HCT116 (cell line): Measurements from ENCODE around the gene ERAP2. TPM values are rescaled to one million over a fixed set of nuclear protein-coding genes. Genes with fewer than 3 reads are reported as not detected.

Experiments
- ATAC-seq: fragments of 200-7000 bp; cut with Tn5 transposase; 2 replicates; pipeline ENCODE4 v1.9.1; 2020; ENCODE audit warnings: mild to moderate bottlenecking, moderate library complexity
- BruUV-seq: library from RNA; stranded (reverse); fragments of 400-500 nt; replicated peaks from 2 replicates; lab custom pipeline; 2021; lab: Mats Ljungman, UMichigan
- CTCF ChIA-PET: fragments of 300-600 bp; sonication (Branson Sonifier 250); formaldehyde crosslinking; loops from one replicate; lab custom pipeline; 2021; ENCODE audit warnings: antibody characterized with exemption; lab: Charles Lee
- POLR2A ChIA-PET: fragments of 300-600, 350-600 bp; sonication (Branson Sonifier 250); formaldehyde crosslinking; loops from one replicate; lab custom pipeline; 2021; ENCODE audit warnings: antibody characterized with exemption; lab: Charles Lee
- RAD21 ChIA-PET, 2 experiments: fragments of 300-600 bp; sonication (Branson Sonifier 250); formaldehyde crosslinking; loops; one replicate each; lab custom pipeline; 2023; ENCODE audit warnings: low total read pairs in 2 of 2; ENCODE audit not compliant: uncharacterized antibody in 2 of 2, unreplicated experiment in 2 of 2, low non-redundant PET in 1 of 2; lab: Charles Lee
- DNase-seq: peaks from one replicate; pipeline ENCODE4 v3.0.0-alpha.2; 2010; ENCODE audit warnings: low read depth, low spot score
- H2AFZ ChIP-seq: fragments of 200-600 bp; shearing (Covaris generic), sonication (generic); 2 replicates; pipeline ENCODE4 v1.6.1; 2017; ENCODE audit warnings: low read depth, mixed run types, mixed read lengths, antibody characterized with exemption, low read length; ENCODE audit not compliant: poor library complexity, severe bottlenecking
- H3K27ac ChIP-seq: 2 replicates; pipeline ENCODE4 v1.5.1; 2012; ENCODE audit warnings: low read depth, low read length
- H3K27me3 ChIP-seq: fragments of 200-600 bp; sonication (generic); 2 replicates; pipeline ENCODE4 v1.6.1; 2016; ENCODE audit warnings: mixed run types, low read length, mixed read lengths; ENCODE audit not compliant: insufficient read depth
- H3K36me3 ChIP-seq, 2 experiments: fragments of 200-500 bp in 1 of 2; fragments of 200-600 bp in 1 of 2; sonication (Bioruptor generic) in 1 of 2; sonication (generic) in 1 of 2; 2 replicates each; pipeline versions ENCODE4 v1.5.1 to v1.6.1; 2014 to 2016; ENCODE audit warnings: low read length in 2 of 2, inconsistent platforms in 1 of 2, mixed read lengths in 1 of 2, mixed run types in 1 of 2; ENCODE audit not compliant: insufficient read depth in 2 of 2, control insufficient read depth in 1 of 2
- H3K4me1 ChIP-seq, 2 experiments: fragments of 200-600 bp in 1 of 2; sonication (generic) in 1 of 2; 2 replicates each; pipeline versions ENCODE4 v1.5.1 to v1.6.1; 2012 to 2017; ENCODE audit warnings: low read length in 2 of 2, inconsistent platforms in 1 of 2, mild to moderate bottlenecking in 1 of 2, mixed read lengths in 1 of 2, mixed run types in 1 of 2, moderate library complexity in 1 of 2; ENCODE audit not compliant: insufficient read depth in 2 of 2, control insufficient read depth in 1 of 2
- H3K4me2 ChIP-seq: fragments of 200-600 bp; sonication (generic); 2 replicates; pipeline ENCODE4 v1.6.1; 2017; ENCODE audit warnings: mixed run types, low read length, mixed read lengths
- H3K4me3 ChIP-seq, 2 experiments: fragments of 200-600 bp in 1 of 2; sonication (generic) in 1 of 2; replicated peaks in 1 of 2; 2 replicates each; pipeline ENCODE4 v1.5.1; 2011 to 2016; ENCODE audit warnings: low read length in 2 of 2, control low read depth in 1 of 2, low read depth in 1 of 2, mild to moderate bottlenecking in 1 of 2, mixed read lengths in 1 of 2, mixed run types in 1 of 2
- H3K79me2 ChIP-seq: fragments of 200-600 bp; sonication (generic); 2 replicates; pipeline ENCODE4 v1.6.1; 2017; ENCODE audit warnings: mild to moderate bottlenecking, mixed run types, low read length, moderate library complexity, mixed read lengths; ENCODE audit not compliant: insufficient read depth
- H3K9ac ChIP-seq: fragments of 200-600 bp; sonication (generic); 2 replicates; pipeline ENCODE4 v1.6.1; 2016; ENCODE audit warnings: low read length, mixed read lengths
- H3K9me2 ChIP-seq: fragments of 200-600 bp; sonication (generic), shearing (Covaris generic); 2 replicates; pipeline ENCODE4 v1.6.1; 2017; ENCODE audit warnings: mixed run types, mild to moderate bottlenecking, moderate library complexity; ENCODE audit not compliant: insufficient read depth
- H3K9me3 ChIP-seq, 2 experiments: fragments of 200-500 bp in 1 of 2; fragments of 200-600 bp in 1 of 2; sonication (Bioruptor generic) in 1 of 2; sonication (generic) in 1 of 2; 2 replicates each; pipeline ENCODE4 v1.6.1; 2014 to 2017; ENCODE audit warnings: low read length in 2 of 2, mixed read lengths in 2 of 2, inconsistent platforms in 1 of 2, low read depth in 1 of 2, mild to moderate bottlenecking in 1 of 2, mixed run types in 1 of 2, moderate library complexity in 1 of 2; ENCODE audit not compliant: control insufficient read depth in 1 of 2, insufficient read depth in 1 of 2
- H4K20me1 ChIP-seq: fragments of 200-600 bp; sonication (generic), shearing (Covaris generic); 2 replicates; pipeline ENCODE4 v1.6.1; 2017; ENCODE audit warnings: mixed run types, mild to moderate bottlenecking, moderate library complexity; ENCODE audit not compliant: insufficient read depth
- CBX3 ChIP-seq: IDR thresholded peaks from 2 replicates; pipeline ENCODE4 v1.6.1; 2012; ENCODE audit warnings: low read depth
- EGR1 ChIP-seq: IDR thresholded peaks from 2 replicates; pipeline ENCODE4 v1.6.1; 2012; ENCODE audit warnings: low read depth
- MAX ChIP-seq: IDR thresholded peaks from 2 replicates; pipeline ENCODE4 v1.6.1; 2012
- POLR2AphosphoS5 ChIP-seq: IDR thresholded peaks from 2 replicates; pipeline ENCODE4 v1.6.1; 2011; ENCODE audit warnings: mild to moderate bottlenecking, low read depth, low read length, moderate library complexity
- intact Hi-C: fragments of 100-400 bp; cut with micrococcal nuclease; formaldehyde crosslinking; loops from 2 replicates; pipeline ENCODE4 v1.10.0; 2022
- total RNA-seq: library from RNA; stranded (reverse); gene quantifications from one replicate; pipeline ENCODE4 v1.2.1, GENCODE V29; 2021; ENCODE audit not compliant: unreplicated experiment

ERAP2 gene
- total RNA-seq, 1 experiment from 2014 or later = 2.2 TPM

- ChIA-PET CTCF (interaction anchor here (1.5 kb wide), 1 partner anchor 271 kb away, joined by 5 read pairs; the partner anchor contains the start of gene LIX1), POLR2A (no interaction called here), RAD21 (no interaction called here)
- Histone ChIP-seq H4K20me1 (no peaks in the 10 kb centered on the region), H3K27ac (no peak overlapping the region), H3K9me2 (no peaks in the 10 kb centered on the region), H3K27me3 (no peaks in the 10 kb centered on the region), H3K4me2 (no peak overlapping the region), H3K4me3 (no peak overlapping the region), H3K9me3 (no peaks in the 10 kb centered on the region), H2AFZ (no peak overlapping the region), H3K36me3 (no peaks in the 10 kb centered on the region), H3K79me2 (no peaks in the 10 kb centered on the region), H3K9ac (no peak overlapping the region), H3K4me1 (peaks cover 0 to 6% of the 10 kb centered on the region in 2 experiments; a peak in 1 of 4 replicates)
- ATAC-seq = no peak
- no peak for DNase-seq
- BruUV-seq = no TSS peak
- TF ChIP-seq MAX = no peak
- intact Hi-C loops = no loop called here
Observed at GRCh38 chr5:96871027-96871399, 5.3 kb upstream of the ERAP2 start.

GRCh38 chr5:96871686-96872085, 4.6 kb upstream of the ERAP2 start:
- TF ChIP-seq EGR1 = no peak
- no peak for TF ChIP-seq POLR2AphosphoS5
- TF ChIP-seq CBX3 = no peak
- ChIA-PET RAD21 (no interaction called here), POLR2A (no interaction called here)

More at GRCh38 chr5:96871686-96872085, 4.6 kb upstream of the ERAP2 start:
- no peaks in the 10 kb centered on the region for H3K79me2 ChIP-seq
- H3K9me3 ChIP-seq = no peaks in the 10 kb centered on the region
- no peak for ATAC-seq
- H3K4me1 ChIP-seq = peaks cover 0 to 7% of the 10 kb centered on the region in 2 experiments; a peak in 1 of 4 replicates
- CTCF ChIA-PET = interaction anchor here (0.6 to 1.5 kb wide), 2 partner anchors 119 to 271 kb away, joined by 3 to 5 read pairs; partner anchors contain the start of gene LIX1
- no peak overlapping the region for H2AFZ ChIP-seq
- no peak overlapping the region for H3K4me3 ChIP-seq
- no peak overlapping the region for H3K4me2 ChIP-seq
- H3K27me3 ChIP-seq = no peaks in the 10 kb centered on the region
- no peaks in the 10 kb centered on the region for H4K20me1 ChIP-seq
- intact Hi-C loops = no loop called here
- no peak for DNase-seq
- BruUV-seq = no TSS peak
- no peaks in the 10 kb centered on the region for H3K36me3 ChIP-seq
- H3K9me2 ChIP-seq = no peaks in the 10 kb centered on the region
- H3K9ac ChIP-seq = no peak overlapping the region
- H3K27ac ChIP-seq = no peak overlapping the region
